ENCODE measurements around the gene ENG. TPM values are rescaled to one million over a fixed set of nuclear protein-coding genes. Genes with fewer than 3 reads are reported as not detected.

ENG gene
- total and polyA plus RNA-seq, 2 of the 8 experiments (the other 6 are each of a cell fraction or from before 2014, with no cell fraction given) = 1.8 to 4.4 TPM

DNA sequence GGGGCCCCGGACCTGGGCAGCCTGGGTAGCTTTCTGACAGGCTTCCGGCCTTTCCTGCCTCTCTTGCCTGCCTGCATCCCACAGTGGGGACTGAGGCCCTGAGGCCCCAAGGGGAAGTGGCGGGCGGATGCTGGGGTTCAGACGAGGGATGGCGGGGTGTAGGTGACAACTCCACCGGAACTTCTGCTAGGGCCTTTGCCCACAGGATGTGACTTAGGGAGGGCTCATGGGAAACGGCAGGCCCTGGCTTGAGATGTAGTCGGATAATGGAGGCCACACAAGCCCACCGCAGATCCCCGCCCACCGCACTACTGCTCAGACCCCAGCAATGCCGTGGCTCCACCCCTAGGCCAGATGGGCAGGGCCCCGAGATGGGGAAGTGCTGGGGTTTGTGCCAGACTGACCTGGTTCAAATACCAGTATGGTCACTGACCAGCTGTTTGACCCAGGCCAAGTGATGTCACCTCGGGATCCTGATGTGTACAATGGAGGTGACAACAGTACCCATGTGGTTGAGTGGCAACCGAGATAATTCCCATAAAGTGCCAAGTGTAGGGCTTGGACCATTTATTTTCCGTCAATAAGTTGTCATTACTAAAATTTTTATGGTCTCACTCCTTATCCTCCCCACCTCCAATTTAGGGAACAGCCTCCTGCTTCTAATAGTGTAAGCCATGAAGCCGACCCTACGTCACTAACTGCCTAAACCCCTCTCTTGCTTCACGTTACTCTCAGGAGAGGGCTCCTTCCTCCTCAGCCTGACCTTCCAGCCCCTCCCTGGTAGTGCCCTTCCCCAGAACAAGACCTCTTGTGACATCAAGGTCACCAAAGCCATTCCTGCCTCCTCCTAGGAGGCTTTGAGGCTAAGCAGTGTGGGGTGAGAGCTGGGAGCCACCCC is 71.1 kb downstream of the ENG start (continued):
- TF ChIP-seq, protein P1, sequence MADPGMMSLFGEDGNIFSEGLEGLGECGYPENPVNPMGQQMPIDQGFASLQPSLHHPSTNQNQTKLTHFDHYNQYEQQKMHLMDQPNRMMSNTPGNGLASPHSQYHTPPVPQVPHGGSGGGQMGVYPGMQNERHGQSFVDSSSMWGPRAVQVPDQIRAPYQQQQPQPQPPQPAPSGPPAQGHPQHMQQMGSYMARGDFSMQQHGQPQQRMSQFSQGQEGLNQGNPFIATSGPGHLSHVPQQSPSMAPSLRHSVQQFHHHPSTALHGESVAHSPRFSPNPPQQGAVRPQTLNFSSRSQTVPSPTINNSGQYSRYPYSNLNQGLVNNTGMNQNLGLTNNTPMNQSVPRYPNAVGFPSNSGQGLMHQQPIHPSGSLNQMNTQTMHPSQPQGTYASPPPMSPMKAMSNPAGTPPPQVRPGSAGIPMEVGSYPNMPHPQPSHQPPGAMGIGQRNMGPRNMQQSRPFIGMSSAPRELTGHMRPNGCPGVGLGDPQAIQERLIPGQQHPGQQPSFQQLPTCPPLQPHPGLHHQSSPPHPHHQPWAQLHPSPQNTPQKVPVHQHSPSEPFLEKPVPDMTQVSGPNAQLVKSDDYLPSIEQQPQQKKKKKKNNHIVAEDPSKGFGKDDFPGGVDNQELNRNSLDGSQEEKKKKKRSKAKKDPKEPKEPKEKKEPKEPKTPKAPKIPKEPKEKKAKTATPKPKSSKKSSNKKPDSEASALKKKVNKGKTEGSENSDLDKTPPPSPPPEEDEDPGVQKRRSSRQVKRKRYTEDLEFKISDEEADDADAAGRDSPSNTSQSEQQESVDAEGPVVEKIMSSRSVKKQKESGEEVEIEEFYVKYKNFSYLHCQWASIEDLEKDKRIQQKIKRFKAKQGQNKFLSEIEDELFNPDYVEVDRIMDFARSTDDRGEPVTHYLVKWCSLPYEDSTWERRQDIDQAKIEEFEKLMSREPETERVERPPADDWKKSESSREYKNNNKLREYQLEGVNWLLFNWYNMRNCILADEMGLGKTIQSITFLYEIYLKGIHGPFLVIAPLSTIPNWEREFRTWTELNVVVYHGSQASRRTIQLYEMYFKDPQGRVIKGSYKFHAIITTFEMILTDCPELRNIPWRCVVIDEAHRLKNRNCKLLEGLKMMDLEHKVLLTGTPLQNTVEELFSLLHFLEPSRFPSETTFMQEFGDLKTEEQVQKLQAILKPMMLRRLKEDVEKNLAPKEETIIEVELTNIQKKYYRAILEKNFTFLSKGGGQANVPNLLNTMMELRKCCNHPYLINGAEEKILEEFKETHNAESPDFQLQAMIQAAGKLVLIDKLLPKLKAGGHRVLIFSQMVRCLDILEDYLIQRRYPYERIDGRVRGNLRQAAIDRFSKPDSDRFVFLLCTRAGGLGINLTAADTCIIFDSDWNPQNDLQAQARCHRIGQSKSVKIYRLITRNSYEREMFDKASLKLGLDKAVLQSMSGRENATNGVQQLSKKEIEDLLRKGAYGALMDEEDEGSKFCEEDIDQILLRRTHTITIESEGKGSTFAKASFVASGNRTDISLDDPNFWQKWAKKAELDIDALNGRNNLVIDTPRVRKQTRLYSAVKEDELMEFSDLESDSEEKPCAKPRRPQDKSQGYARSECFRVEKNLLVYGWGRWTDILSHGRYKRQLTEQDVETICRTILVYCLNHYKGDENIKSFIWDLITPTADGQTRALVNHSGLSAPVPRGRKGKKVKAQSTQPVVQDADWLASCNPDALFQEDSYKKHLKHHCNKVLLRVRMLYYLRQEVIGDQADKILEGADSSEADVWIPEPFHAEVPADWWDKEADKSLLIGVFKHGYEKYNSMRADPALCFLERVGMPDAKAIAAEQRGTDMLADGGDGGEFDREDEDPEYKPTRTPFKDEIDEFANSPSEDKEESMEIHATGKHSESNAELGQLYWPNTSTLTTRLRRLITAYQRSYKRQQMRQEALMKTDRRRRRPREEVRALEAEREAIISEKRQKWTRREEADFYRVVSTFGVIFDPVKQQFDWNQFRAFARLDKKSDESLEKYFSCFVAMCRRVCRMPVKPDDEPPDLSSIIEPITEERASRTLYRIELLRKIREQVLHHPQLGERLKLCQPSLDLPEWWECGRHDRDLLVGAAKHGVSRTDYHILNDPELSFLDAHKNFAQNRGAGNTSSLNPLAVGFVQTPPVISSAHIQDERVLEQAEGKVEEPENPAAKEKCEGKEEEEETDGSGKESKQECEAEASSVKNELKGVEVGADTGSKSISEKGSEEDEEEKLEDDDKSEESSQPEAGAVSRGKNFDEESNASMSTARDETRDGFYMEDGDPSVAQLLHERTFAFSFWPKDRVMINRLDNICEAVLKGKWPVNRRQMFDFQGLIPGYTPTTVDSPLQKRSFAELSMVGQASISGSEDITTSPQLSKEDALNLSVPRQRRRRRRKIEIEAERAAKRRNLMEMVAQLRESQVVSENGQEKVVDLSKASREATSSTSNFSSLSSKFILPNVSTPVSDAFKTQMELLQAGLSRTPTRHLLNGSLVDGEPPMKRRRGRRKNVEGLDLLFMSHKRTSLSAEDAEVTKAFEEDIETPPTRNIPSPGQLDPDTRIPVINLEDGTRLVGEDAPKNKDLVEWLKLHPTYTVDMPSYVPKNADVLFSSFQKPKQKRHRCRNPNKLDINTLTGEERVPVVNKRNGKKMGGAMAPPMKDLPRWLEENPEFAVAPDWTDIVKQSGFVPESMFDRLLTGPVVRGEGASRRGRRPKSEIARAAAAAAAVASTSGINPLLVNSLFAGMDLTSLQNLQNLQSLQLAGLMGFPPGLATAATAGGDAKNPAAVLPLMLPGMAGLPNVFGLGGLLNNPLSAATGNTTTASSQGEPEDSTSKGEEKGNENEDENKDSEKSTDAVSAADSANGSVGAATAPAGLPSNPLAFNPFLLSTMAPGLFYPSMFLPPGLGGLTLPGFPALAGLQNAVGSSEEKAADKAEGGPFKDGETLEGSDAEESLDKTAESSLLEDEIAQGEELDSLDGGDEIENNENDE (IDR thresholded peaks at IDR 0.05; ENCODE audit: insufficient replicate concordance, low read length) = no peak
- no peak for TF ChIP-seq GABPA (IDR thresholded peaks at IDR 0.05; ENCODE audit: borderline replicate concordance, insufficient read depth, low read length)
- TF ChIP-seq CEBPB (IDR thresholded peaks at IDR 0.05; ENCODE audit: low read depth, low read length) = no peak
- TF ChIP-seq RFX5 (IDR thresholded peaks at IDR 0.05; ENCODE audit: borderline replicate concordance, low read depth, low read length) = no peak
- no peak for TF ChIP-seq BCL11A (IDR thresholded peaks at IDR 0.05; ENCODE audit: low read depth in 2 of 2, low read length in 2 of 2)
